ENCODE results near the gene DFFA.

DFFA gene, protein sequence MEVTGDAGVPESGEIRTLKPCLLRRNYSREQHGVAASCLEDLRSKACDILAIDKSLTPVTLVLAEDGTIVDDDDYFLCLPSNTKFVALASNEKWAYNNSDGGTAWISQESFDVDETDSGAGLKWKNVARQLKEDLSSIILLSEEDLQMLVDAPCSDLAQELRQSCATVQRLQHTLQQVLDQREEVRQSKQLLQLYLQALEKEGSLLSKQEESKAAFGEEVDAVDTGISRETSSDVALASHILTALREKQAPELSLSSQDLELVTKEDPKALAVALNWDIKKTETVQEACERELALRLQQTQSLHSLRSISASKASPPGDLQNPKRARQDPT

GRCh38 chr1:10472220-10473144, at the start of gene DFFA:
DFFA (minus strand) TSS chr1:10472529; CDS start chr1:10472458, 71 bp downstream.
- H3K4me3 ChIP-seq (ENCODE audit: low read length), result peak within 1 kb of the TSS; percentile 91
- DNase-seq (ENCODE audit: low read depth), result peak; percentile 93
- no peak for TF ChIP-seq CTCF (conservative IDR thresholded peaks at IDR 0.05; ENCODE audit: low read length)

GRCh38 chr1:10521537-10522157, 49.3 kb upstream of the DFFA start:
- DNase-seq (ENCODE audit: low read depth), result no peak
- H3K4me3 ChIP-seq (ENCODE audit: low read length), result no peak overlapping the region
- no peak for TF ChIP-seq CTCF (conservative IDR thresholded peaks at IDR 0.05; ENCODE audit: low read length)

DNA sequence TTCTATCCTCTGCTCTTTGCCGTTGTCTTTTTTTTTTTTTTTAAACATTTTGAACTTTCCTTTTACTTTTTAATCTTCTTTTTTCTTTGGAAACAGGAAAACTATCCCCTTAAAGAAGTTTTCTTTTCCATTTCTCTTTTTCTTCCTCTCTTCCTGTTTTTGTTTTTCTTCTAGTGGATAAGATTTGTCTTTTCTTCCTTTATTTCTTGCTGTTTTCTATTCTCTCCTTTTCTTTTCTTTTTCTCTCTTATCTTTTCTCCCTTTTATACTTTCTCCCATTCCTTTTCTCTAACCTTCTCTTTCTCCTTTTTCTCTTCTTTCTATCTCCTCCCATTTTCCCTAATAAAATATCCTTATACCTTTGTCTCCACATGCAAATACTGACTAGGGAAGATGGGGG, 48.6 kb upstream of the DFFA start:
- H3K4me3 ChIP-seq (ENCODE audit: low read length), result no peak overlapping the region
- no peak for TF ChIP-seq CTCF (conservative IDR thresholded peaks at IDR 0.05; ENCODE audit: low read length)
- DNase-seq (ENCODE audit: low read depth), result no peak

- H3K4me3 ChIP-seq (ENCODE audit: low read length), result no peak overlapping the region
- no peak for DNase-seq (ENCODE audit: low read depth)
- no peak for TF ChIP-seq CTCF (conservative IDR thresholded peaks at IDR 0.05; ENCODE audit: low read length)
Observed at GRCh38 chr1:10520497-10520896, 48.2 kb upstream of the DFFA start.

- no peak overlapping the region for H3K4me3 ChIP-seq (ENCODE audit: low read length)
- no peak for DNase-seq (ENCODE audit: low read depth)
- TF ChIP-seq CTCF (conservative IDR thresholded peaks at IDR 0.05; ENCODE audit: low read length), result no peak
Observed at GRCh38 chr1:10519016-10519417, 46.7 kb upstream of the DFFA start.

GRCh38 chr1:10517677-10517982, 45.3 kb upstream of the DFFA start:
- no peak for TF ChIP-seq CTCF (conservative IDR thresholded peaks at IDR 0.05; ENCODE audit: low read length)
- no peak overlapping the region for H3K4me3 ChIP-seq (ENCODE audit: low read length)
- no peak for DNase-seq (ENCODE audit: low read depth)

Measured in AG10803 (cell line).